ENCODE measurements around the gene CLEC2A.

The CLEC2A gene

GRCh38 chr12:9943240-9943639, 11.1 kb upstream of the CLEC2A start:
- H4K20me1 ChIP-seq (ENCODE audit: low read depth, low read length): no peaks in the 10 kb centered on the region
- TF ChIP-seq CTCF (IDR thresholded peaks at IDR 0.05; ENCODE audit: insufficient read depth, low read length, poor library complexity, severe bottlenecking) (no peak), EZH2phosphoT487 (conservative IDR thresholded peaks at IDR 0.05; ENCODE audit: low read length) (no peak)
- no peaks in the 10 kb centered on the region for H3K9me3 ChIP-seq (ENCODE audit: insufficient read depth, low read length)
- H3K4me2 ChIP-seq (ENCODE audit: low read depth, low read length, poor library complexity, severe bottlenecking): no peak overlapping the region
- H3K27ac ChIP-seq (ENCODE audit: low read depth, low read length): no peak overlapping the region
- H3F3A ChIP-seq (ENCODE audit: insufficient read depth): no peaks in the 10 kb centered on the region
- no peaks in the 10 kb centered on the region for H3K36me3 ChIP-seq (ENCODE audit: low read length)
- no peak overlapping the region for H3K4me3 ChIP-seq (ENCODE audit: insufficient read depth, low read length, poor library complexity, severe bottlenecking)
- no peak overlapping the region for H3K9ac ChIP-seq (ENCODE audit: low read length)
- H2AFZ ChIP-seq (ENCODE audit: low read depth, low read length, severe bottlenecking): no peak overlapping the region
- H3K27me3 ChIP-seq (ENCODE audit: low read length): no peaks in the 10 kb centered on the region
- no peaks in the 10 kb centered on the region for H3K79me2 ChIP-seq (ENCODE audit: insufficient read depth, low read length)
- no peaks in the 10 kb centered on the region for H3K9me2 ChIP-seq (replicated peaks; ENCODE audit: insufficient read depth, low read length)

- H3K27me3 ChIP-seq (ENCODE audit: low read length): no peaks in the 10 kb centered on the region
- H3K9me3 ChIP-seq (ENCODE audit: insufficient read depth, low read length): no peaks in the 10 kb centered on the region
- TF ChIP-seq EZH2phosphoT487 (conservative IDR thresholded peaks at IDR 0.05; ENCODE audit: low read length) (no peak), CTCF (IDR thresholded peaks at IDR 0.05; ENCODE audit: insufficient read depth, low read length, poor library complexity, severe bottlenecking) (no peak)
- H3F3A ChIP-seq (ENCODE audit: insufficient read depth): no peaks in the 10 kb centered on the region
- H3K9me2 ChIP-seq (replicated peaks; ENCODE audit: insufficient read depth, low read length): no peaks in the 10 kb centered on the region
- H3K9ac ChIP-seq (ENCODE audit: low read length): no peak overlapping the region
- H3K79me2 ChIP-seq (ENCODE audit: insufficient read depth, low read length): no peaks in the 10 kb centered on the region
- no peak overlapping the region for H3K4me3 ChIP-seq (ENCODE audit: insufficient read depth, low read length, poor library complexity, severe bottlenecking)
- H4K20me1 ChIP-seq (ENCODE audit: low read depth, low read length): no peaks in the 10 kb centered on the region
- H3K4me2 ChIP-seq (ENCODE audit: low read depth, low read length, poor library complexity, severe bottlenecking): no peak overlapping the region
- no peaks in the 10 kb centered on the region for H3K36me3 ChIP-seq (ENCODE audit: low read length)
- no peak overlapping the region for H2AFZ ChIP-seq (ENCODE audit: low read depth, low read length, severe bottlenecking)
- H3K27ac ChIP-seq (ENCODE audit: low read depth, low read length): no peak overlapping the region
Measured at GRCh38 chr12:9941838-9942237, 9.7 kb upstream of the CLEC2A start.

GRCh38 chr12:9940375-9940774, 8.2 kb upstream of the CLEC2A start:
- Histone ChIP-seq H3F3A (ENCODE audit: insufficient read depth) (no peaks in the 10 kb centered on the region), H3K4me3 (ENCODE audit: insufficient read depth, low read length, poor library complexity, severe bottlenecking) (no peak overlapping the region), H3K9ac (ENCODE audit: low read length) (no peak overlapping the region), H3K4me2 (ENCODE audit: low read depth, low read length, poor library complexity, severe bottlenecking) (no peak overlapping the region), H3K27me3 (ENCODE audit: low read length) (no peaks in the 10 kb centered on the region), H2AFZ (ENCODE audit: low read depth, low read length, severe bottlenecking) (no peak overlapping the region), H3K9me3 (ENCODE audit: insufficient read depth, low read length) (no peaks in the 10 kb centered on the region), H3K9me2 (replicated peaks; ENCODE audit: insufficient read depth, low read length) (no peaks in the 10 kb centered on the region), H4K20me1 (ENCODE audit: low read depth, low read length) (no peaks in the 10 kb centered on the region), H3K79me2 (ENCODE audit: insufficient read depth, low read length) (no peaks in the 10 kb centered on the region), H3K36me3 (ENCODE audit: low read length) (no peaks in the 10 kb centered on the region), H3K27ac (ENCODE audit: low read depth, low read length) (no peak overlapping the region)
- TF ChIP-seq CTCF (IDR thresholded peaks at IDR 0.05; ENCODE audit: insufficient read depth, low read length, poor library complexity, severe bottlenecking) (no peak), EZH2phosphoT487 (conservative IDR thresholded peaks at IDR 0.05; ENCODE audit: low read length) (no peak)
